GM19438 (cell line): Measurements from ENCODE around the gene PARP8.
"Not testable (repeated sequence)": the region's sequence is repeated elsewhere in the genome, so short reads cannot be mapped to it uniquely, and the experiment has no call there.

Source experiments
- ATAC-seq: cut with Tn5 transposase; IDR thresholded peaks from one replicate; pipeline ENCODE4 v1.9.1; 2021; ENCODE audit warnings: low read depth; ENCODE audit not compliant: unreplicated experiment

Gene PARP8

DNA sequence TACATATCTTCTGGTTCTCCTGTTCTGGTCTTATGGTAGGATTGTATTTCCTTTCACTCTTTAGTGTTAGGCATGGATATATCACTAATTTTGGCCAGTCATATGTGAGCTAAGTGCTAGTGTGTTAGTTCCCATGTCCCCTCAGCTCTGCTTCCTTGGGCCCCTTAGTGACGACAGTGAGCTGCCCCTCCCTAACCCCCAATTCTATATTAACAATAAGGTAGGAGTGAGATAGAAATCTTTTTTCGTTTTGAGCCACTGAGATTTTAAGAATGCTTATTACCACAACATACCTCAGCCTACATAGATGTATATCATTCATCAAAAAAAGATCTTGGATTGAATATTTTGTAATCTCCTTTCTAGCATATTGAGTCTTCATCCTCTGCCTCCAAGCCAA is 100.5 kb downstream of the PARP8 start:
- no peak for ATAC-seq

DNA sequence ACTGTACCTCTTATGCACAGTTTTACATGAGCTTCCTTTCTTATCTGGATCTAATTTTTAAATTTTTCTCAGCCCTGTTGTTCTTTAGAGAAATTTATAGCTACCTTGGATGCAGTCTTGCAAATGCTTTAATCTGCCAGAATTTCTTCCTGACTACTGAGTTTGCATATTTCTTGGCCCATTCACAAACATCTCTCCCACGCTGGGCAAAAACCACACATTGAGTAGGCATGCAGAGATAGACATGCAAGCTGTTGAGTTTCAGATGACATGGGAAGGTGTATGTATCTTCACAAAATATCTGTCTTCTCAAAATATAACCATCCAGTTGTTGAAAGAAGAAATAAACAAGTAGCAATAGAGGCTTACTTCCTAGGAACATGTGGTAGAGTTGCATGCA is 101.2 kb downstream of the PARP8 start:
- no peak for ATAC-seq

DNA sequence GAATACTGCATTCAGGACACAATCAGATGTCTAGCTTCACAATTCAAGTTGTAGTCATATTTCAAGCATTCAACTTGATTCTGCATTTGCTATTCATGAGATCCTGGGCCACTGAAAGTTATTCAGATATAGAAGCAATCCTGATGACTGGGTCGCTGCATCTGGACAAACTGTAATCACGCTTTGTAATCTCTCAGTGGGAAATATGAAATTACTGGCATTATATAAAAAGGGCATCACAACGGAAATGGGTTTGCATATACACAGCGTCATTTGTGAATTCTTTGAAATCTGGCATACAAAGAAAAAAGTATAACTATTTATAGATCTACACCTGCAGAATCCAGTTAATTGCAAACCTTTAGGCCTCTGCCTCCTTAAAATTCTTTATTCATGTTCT is 102.2 kb downstream of the PARP8 start:
- ATAC-seq: no peak

DNA sequence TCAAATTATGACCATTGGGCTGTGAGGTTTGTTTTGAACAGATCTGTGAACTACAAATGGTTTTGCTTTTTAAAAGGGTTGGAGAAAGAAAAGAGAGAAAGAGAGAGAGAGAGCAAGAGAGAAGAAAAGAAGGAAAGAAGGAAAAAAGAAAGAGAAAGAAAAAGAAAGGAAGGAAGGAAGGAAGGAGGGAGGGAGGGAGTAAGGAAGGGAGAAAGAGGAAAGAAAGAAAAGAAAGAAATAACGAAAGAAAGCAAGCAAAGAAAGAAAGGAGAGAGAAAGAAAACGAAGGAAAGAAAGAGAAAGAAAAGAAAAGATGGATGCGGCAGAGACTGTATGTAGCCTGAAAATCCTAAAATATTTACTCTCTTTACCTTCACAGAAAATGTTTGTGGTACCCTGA is 104.0 kb downstream of the PARP8 start:
- no peak for ATAC-seq

DNA sequence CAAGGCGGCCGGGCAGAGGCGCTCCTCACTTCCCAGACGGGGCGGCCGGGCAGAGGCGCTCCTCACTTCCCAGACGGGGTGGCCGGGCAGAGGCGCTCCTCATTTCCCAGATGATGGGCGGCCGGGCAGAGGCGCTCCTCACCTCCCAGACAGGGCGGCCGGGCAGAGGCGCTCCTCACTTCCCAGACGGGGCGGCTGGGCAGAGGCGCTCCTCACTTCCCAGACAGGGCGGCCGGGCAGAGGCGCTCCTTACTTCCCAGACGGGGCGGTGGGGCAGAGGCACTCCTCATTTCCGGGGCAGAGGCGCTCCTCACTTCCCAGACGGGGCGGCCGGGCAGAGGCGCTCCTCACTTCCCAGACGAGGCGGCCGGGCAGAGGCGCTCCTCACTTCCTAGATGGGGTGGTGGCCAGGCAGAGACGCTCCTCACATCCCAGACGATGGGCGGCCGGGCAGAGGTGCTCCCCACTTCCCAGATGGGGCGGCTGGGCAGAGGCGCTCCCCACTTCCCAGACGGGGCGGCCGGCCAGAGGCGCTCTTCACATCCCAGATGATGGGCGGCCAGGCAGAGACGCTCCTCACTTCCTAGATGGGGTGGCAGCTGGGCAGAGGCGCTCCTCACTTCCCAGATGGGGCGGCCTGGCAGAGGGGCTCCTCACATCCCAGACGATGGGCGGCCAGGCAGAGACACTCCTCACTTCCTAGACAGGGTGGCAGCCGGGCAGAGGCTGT is 108.2 kb downstream of the PARP8 start:
- ATAC-seq: not testable (repeated sequence)

DNA sequence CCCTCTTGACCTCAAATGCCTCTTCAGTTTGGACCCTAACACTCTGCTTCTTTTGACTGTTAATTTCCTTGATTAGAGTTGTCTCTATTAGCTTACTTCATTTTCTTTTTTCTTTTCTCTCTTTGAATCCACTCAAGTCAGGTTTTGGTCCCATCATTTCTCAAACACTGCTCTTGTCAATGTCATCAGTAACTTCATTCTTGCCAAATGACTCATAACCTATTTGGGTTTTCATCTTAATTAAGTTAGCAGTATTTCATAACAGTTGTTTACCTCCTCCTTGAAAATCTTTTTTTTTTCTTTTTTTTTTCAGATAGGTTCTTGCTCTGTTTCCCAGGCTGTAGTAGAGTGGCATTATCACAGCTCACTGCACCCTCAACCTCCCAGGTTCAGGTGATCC is 119.6 kb downstream of the PARP8 start:
- no peak for ATAC-seq

DNA sequence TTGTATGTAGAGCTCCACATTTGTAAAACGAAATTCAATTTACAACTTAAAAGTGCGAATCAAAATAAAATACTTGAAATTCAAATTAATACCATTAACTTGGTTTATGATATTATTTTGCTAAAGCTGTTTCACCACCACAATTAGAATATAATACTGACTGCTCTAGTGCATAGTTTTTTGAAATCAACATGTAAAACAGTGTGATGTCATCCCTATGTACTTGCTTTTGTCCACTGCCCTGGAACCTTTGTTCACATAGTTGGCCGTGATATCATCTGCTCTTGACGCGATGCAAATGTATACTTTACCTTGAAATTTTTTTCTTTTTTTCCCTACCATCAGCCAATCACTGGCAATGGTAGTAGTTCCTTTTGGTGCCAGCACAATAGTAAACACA is 125.4 kb downstream of the PARP8 start:
- no peak for ATAC-seq

DNA sequence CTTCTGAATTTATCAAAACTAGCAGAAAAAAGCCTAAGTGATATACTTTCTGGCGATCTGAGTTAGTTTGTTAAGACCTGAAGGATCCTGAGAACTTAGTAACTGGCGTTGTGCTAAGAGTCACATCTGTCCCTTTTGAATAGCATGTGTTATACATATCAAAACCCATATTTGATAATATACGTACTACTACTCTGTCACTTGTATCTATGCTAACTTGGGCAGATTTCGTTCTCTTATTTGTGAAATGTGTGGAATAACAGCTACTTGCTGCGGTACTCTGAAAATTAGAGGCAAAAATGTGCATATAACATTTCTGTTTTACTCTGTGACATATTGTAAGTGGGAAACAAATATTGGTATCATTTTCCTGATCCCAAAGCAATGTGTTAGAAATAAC is 126.4 kb downstream of the PARP8 start:
- no peak for ATAC-seq

DNA sequence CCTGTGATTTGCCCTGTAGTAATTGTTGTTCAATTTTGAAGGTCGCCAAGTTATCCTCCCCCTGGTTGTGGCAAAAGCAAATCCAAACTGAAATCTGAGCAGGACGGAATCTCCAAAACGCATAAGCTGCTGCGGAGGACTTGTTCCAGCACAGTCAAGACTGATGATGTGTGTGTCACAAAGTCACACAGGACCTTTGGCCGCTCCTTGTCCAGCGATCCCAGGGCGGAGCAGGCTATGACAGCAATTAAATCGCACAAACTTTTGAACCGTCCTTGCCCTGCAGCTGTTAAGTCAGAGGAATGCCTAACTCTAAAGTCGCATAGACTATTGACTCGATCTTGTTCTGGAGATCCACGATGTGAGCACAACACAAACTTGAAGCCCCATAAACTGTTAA is 128.4 kb downstream of the PARP8 start:
- no peak for ATAC-seq

DNA sequence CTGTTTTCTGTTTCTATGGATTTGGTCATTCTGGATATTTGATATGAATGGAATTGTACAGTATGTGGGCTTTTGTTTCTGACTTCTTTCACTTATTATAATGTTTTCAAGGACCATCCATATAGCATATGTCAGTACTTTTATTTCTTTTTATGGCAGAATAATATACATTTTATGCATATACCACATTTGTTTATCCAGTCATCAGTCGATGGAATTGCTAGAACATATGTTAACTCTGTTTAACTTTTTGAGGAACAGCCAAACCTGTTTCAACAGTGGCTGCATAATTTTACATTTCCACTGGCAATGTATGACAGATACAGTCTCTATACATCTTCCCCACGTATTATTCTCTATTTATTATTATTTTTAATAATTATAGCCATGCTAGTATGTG is 131.6 kb downstream of the PARP8 start:
- no peak for ATAC-seq

DNA sequence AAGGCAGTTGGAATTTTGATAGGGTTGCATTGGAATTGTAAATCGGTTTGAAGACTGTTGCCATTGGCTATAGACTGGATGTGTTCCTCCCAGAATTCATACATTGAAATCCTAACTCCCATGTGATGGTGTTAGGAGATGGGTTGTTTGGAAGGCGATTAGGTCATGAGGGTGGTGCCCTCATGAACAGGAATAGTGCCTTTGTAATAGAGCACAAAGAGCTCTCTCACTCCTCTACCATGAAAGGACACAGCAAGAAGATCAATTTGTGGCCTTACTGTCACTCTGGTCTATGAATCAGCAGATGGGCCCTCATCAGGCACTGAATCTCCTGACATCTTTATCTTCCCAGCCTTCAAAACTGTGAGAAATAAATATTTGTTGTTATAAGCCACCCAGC is 133.2 kb downstream of the PARP8 start:
- no peak for ATAC-seq

DNA sequence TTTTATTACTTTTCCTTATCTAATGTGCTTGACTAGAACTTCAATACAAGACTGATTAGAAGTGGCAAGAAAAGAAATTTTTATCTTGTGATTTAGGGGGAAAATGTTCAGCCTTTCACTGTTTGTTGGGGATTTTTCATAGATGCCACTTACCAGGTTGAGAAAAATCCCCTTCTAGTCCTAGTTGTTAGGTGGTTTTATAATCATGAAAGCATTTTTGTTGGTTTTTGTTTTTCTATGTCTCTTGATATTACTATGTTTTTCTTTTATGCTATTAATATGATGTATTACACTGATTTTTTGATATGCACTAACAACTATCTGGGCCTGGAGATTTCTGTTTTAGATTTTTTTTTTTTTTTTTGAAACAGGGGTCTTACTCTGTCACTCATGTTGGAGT is 134.0 kb downstream of the PARP8 start:
- ATAC-seq: no peak

DNA sequence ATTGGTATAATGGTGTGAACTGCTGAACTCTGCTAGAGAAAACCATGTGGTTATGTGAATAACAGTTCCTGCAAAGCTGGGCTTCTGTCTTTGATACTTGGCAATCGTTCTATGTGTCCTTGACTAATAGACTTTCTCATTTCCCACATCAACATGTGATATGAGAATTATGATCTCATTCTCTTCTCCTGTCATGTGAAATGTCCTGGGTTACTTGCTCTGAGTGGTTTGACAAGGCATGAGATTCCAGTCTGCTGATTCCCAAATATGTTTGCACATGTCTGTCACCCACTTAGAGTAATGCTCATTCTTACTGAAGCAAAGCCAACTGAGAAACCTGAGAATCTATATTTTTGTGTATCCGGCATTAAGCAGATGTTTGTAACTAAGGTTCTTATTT is 141.2 kb downstream of the PARP8 start:
- no peak for ATAC-seq

DNA sequence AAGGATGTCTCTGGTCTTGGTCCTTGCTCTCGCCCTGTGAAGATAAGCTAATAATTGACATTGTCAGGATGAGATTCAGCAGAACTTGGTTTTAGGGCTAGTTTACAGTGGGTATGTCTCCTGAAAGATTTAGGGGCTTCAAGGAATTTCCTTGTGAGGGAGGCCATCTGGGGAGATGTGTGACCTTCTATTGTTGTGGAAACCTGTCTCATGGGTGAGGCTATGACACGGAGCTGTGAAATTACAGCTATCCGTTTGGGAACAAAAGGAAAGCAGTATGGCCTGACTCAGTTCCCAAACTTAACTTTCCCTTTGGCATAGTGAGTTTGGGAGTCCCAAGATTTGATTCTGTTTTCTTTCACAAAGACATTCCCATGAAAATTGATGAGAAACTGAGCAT is 142.0 kb downstream of the PARP8 start:
- no peak for ATAC-seq

DNA sequence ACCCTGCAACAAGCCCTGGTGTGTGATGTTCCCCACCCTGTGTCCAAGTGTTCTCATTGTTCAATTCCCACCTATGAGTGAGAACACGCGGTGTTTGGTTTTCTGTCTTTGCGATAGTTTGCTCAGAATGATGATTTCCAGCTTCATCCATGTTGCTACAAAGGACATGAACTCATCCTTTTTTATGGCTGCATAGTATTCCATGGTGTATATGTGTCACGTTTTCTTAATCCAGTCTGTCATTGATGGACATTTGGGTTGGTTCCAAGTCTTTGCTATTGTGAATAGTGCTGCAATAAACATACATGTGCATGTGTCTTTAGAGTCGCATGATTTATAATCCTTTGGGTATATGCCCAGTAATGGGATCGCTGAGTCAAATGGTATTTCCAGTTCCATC is 145.3 kb downstream of the PARP8 start:
- ATAC-seq: not testable (repeated sequence)

DNA sequence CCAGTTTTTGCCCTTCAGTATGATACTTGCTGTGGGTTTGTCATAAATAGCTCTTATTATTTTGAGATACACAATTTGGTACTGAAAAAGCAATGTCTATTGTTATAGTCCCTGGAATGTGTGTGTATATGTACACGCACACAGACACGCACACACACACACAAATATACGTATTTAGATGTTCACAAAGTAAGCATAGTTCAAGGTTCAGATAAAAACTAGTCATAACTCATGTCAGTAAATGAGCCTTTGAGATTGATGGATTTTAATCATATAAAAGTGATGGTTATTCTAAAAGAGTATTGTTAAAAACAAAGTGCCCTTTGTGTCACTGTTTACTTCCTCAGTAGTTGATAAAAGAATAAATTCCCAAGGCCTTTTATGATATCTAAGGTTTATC is 147.3 kb downstream of the PARP8 start:
- no peak for ATAC-seq

DNA sequence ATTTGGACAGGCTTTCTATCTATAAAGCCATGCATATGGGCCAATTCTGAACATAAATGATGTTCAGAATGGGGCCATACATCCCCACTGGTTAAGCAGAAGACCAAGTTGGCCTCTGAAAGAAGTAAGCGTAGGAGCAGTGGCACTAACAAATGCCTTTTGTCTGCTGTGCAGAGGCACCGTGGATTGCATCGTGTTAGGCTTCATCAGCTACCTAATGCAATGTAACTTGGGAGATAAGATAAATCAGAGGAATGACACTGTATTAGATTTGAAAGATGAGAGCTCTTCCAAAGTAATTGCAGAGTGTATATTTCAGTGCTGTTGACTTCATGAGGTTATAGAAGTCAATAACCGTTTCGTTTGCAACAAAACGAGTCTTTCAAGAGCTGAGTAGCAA is 148.1 kb downstream of the PARP8 start:
- no peak for ATAC-seq

DNA sequence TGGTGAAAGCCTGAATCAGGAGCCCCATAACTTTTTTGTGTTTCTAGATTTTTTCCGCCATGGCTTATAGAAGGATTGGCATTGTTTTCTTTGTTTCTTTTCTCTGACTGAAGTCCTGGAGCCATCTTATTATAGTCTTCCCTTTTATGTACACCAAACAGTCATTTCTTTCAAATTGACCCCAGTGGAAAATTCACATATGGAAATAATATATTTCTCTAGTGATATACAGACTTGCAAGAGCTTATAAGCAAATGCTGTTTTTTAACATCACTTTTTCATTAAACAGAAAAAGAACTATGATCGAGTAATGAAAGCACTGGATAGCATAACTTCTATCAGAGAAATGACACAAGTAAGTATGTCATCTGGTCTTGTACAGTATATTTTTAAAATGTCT is 155.6 kb downstream of the PARP8 start:
- ATAC-seq: no peak

DNA sequence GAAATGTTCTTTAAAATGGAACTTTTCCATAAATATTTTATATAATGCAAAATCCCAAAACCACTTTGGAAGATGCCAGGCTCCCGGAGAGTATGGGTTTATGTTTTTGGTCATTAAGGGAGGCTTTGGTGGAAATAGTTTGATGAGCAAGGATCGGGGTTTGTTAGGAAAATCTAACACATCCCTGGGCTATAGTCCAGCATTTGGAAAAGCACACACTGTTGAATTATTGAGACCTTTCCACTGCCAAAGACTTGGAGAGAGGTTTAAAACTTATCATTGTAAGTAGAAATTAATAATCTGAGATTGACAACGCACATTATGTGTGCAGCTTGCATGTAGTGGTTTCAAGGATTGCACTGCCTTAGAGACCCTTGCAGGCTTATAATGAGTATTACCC is 156.3 kb downstream of the PARP8 start:
- no peak for ATAC-seq

DNA sequence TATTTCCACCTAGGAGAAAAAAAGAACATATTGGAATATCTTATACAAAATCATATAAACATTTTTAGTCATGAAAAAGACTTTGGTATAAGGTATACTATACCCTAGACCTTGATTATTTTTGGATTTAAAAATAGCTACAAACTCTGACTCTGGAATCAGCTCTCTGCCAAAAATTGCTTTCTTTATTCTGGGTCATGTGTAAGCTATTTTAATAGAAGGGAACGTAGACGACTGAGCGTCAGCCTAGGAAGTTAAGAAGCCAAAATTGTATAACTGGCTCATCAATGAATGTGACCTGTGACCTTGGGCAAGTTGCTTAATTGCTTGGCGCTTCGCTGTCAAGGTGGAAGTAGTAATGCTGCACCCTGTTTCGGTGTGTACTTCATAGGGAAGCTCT is 157.1 kb downstream of the PARP8 start:
- no peak for ATAC-seq

DNA sequence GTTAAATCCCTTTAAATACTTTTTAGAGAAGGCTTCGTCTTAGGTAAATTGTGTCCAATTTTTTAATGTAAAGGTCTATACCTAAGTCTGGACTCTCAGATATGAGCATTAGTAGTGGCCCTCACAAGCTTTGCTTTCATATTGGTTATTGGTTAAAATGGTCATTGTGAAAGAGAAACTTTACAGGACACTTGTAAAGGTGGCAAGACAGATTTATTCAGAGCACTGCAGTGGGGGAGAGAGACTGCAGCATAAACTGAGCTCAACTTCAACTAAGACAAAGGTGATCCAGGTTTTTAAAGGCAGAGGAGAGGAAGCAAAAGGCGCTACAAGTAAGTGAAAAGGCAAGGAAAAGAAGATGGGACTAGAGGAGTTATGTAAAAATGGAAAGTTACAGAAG is 157.7 kb downstream of the PARP8 start:
- no peak for ATAC-seq

DNA sequence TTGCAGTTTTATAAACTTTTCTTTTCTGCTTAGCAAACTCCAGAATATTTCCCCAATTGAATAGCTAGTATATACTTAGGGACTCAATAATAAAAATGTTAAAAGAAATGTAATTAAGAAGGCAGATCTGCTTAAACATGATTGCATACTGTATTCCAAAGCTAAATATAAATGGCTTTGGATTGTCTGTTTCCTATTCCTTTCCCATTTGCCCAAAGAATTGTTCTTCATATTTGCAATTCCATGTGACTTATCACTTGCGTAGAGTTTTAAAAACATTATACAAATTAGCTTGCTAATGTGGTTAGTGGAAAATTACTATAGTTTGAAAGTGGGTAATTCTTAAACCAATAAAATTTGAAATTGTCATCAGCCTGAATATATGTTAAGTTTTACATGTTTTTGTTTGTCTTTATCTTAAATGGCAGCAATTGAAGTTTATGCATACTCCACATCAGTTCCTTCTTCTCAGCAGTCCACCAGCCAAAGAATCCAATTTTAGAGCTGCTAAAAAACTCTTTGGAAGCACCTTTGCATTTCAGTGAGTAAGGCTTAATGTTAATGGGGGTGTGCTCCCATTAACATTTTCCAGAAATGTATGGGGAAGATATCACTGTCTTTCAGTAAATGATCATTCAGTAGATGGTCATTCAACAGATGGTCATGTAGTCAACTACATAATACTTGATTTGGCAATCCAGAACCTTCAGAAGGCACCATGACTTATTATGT is 161.2 kb downstream of the PARP8 start:
- ATAC-seq: no peak
